A549 (cell line): Measurements from ENCODE around the gene FASLG. TPM values are rescaled to one million over a fixed set of nuclear protein-coding genes. Genes with fewer than 3 reads are reported as not detected.

ENCODE experiments used
- ATAC-seq, 2 experiments: fragments of 200-7000 bp in 1 of 2; fragments of >200 bp in 1 of 2; cut with Nextera tagmentation in 1 of 2; cut with Tn5 transposase in 1 of 2; 3 replicates each; pipeline versions ENCODE4 v1.8.0 to v1.9.1; 2018 to 2020; ENCODE audit warnings: mild to moderate bottlenecking in 1 of 2, moderate library complexity in 1 of 2
- CTCF ChIA-PET: fragments of 300-600 bp; sonication (Branson Sonifier 250); formaldehyde crosslinking; extraction: SDS; loops from one replicate; lab custom pipeline; 2021; ENCODE audit warnings: antibody characterized with exemption, inconsistent platforms; lab: Yijun Ruan, JAX
- POLR2A ChIA-PET: fragments of 350-600 bp; formaldehyde crosslinking; extraction: SDS; loops from one replicate; lab custom pipeline; 2021; ENCODE audit warnings: antibody characterized with exemption, inconsistent platforms; lab: Yijun Ruan, JAX
- DNase-seq, 2 experiments: peaks; one replicate each; pipeline versions ENCODE4 v3.0.0 to v3.0.0-alpha.2; 2011 to 2016; ENCODE audit warnings: low read depth in 1 of 2, low spot score in 1 of 2
- FAIRE-seq: peaks from 2 replicates; lab custom pipeline; 2011; peaks lifted over from hg19 to GRCh38; lab: Jason Lieb, UNC
- H3K27ac ChIP-seq, 2 experiments: fragments of >200 bp; sonication (Bioruptor Twin); formaldehyde crosslinking; 3 replicates each; pipeline ENCODE4 v1.5.1; 2016 to 2017
- H3K4me1 ChIP-seq: fragments of >200 bp; sonication (Bioruptor Twin); formaldehyde crosslinking; 3 replicates; pipeline ENCODE4 v1.6.1; 2016
- H3K4me2 ChIP-seq: fragments of >200 bp; sonication (Bioruptor Twin); formaldehyde crosslinking; 3 replicates; pipeline ENCODE4 v1.6.1; 2016
- H3K4me3 ChIP-seq: fragments of >200 bp; sonication (Bioruptor Twin); formaldehyde crosslinking; 3 replicates; pipeline ENCODE4 v1.5.1; 2016
- H3K9me3 ChIP-seq: fragments of >200 bp; sonication (Bioruptor Twin); formaldehyde crosslinking; 3 replicates; pipeline ENCODE4 v1.6.1; 2016
- ATOH8 ChIP-seq: fragments of 250-450 bp; sonication (Bioruptor Pico); IDR thresholded peaks from 2 replicates; pipeline ENCODE4 v1.5.0; 2020; ENCODE audit warnings: low read depth, mild to moderate bottlenecking, moderate library complexity
- BCL3 ChIP-seq: fragments of >200 bp; sonication (Bioruptor Twin); formaldehyde crosslinking; IDR thresholded peaks from 3 replicates; pipeline ENCODE4 v1.6.1; 2016
- CBX2 ChIP-seq: fragments of 200-600 bp; sonication (generic); IDR thresholded peaks from 2 replicates; pipeline ENCODE4 v1.6.1; 2016; ENCODE audit warnings: low read depth, mild to moderate bottlenecking, borderline replicate concordance
- CBX8 ChIP-seq: fragments of 200-600 bp; sonication (generic); IDR thresholded peaks from 2 replicates; pipeline ENCODE4 v1.6.1; 2016
- CEBPB ChIP-seq, 2 experiments: fragments of >200 bp in 1 of 2; sonication (Bioruptor Twin) in 1 of 2; formaldehyde crosslinking in 1 of 2; IDR thresholded peaks; 2 replicates each; pipeline ENCODE4 v1.6.1; 2012 to 2016
- CHD2 ChIP-seq: fragments of 150-350 bp; IDR thresholded peaks from 2 replicates; pipeline ENCODE4 v1.6.1; 2014; ENCODE audit warnings: low read length; ENCODE audit not compliant: partially characterized antibody
- CHD4 ChIP-seq: fragments of 200-600 bp; sonication (generic); IDR thresholded peaks from 2 replicates; pipeline ENCODE4 v1.6.1; 2016; ENCODE audit warnings: antibody characterized with exemption, mild to moderate bottlenecking, borderline replicate concordance
- EHF ChIP-seq: fragments of 250-450 bp; sonication (Bioruptor Pico); IDR thresholded peaks from 2 replicates; pipeline ENCODE4 v1.5.0; 2020; ENCODE audit warnings: mild to moderate bottlenecking
- EHMT2 ChIP-seq: fragments of 200-600 bp; sonication (generic); IDR thresholded peaks from 2 replicates; pipeline ENCODE4 v1.6.1; 2016; ENCODE audit warnings: antibody characterized with exemption, low read depth, mild to moderate bottlenecking, moderate library complexity
- EP300 ChIP-seq, 2 experiments: fragments of >200 bp; sonication (Bioruptor Twin); formaldehyde crosslinking; IDR thresholded peaks; 2 replicates in 1 of 2; 3 replicates in 1 of 2; pipeline ENCODE4 v1.6.1; 2016 to 2017
- FOSB ChIP-seq: fragments of 250-450 bp; sonication (Bioruptor Pico); IDR thresholded peaks from 2 replicates; pipeline ENCODE4 v1.5.0; 2020; ENCODE audit warnings: mild to moderate bottlenecking, moderate library complexity
- FOSL2 ChIP-seq, 2 experiments: fragments of 450-650 bp in 1 of 2; fragments of >200 bp in 1 of 2; sonication (Bioruptor Twin) in 1 of 2; formaldehyde crosslinking; IDR thresholded peaks; 2 replicates each; pipeline versions ENCODE4 v1.5.0 to v1.6.1; 2016 to 2020; ENCODE audit warnings: mild to moderate bottlenecking in 1 of 2, moderate library complexity in 1 of 2
- FOXS1 ChIP-seq: fragments of 250-450 bp; sonication (Bioruptor Pico); IDR thresholded peaks from 2 replicates; pipeline ENCODE4 v1.5.0; 2020; ENCODE audit warnings: mild to moderate bottlenecking, moderate library complexity
- GATA3 ChIP-seq: IDR thresholded peaks from 2 replicates; pipeline ENCODE4 v1.6.1; 2012; ENCODE audit warnings: borderline replicate concordance
- HDAC2 ChIP-seq: fragments of 200-600 bp; sonication (generic); IDR thresholded peaks from 2 replicates; pipeline ENCODE4 v1.6.1; 2016
- HES2 ChIP-seq: fragments of >200 bp; sonication (Bioruptor Twin); formaldehyde crosslinking; IDR thresholded peaks from 2 replicates; pipeline ENCODE4 v1.6.1; 2016
- HEYL ChIP-seq: fragments of 250-450 bp; sonication (Bioruptor Pico); IDR thresholded peaks from 2 replicates; pipeline ENCODE4 v1.8.0; 2021; ENCODE audit warnings: mild to moderate bottlenecking, moderate library complexity
- HOXA7 ChIP-seq: fragments of 250-450 bp; sonication (Bioruptor Pico); IDR thresholded peaks from 2 replicates; pipeline ENCODE4 v1.5.0; 2020; ENCODE audit warnings: mild to moderate bottlenecking, moderate library complexity
- HOXB13 ChIP-seq: fragments of 250-450 bp; sonication (Bioruptor Pico); IDR thresholded peaks from 2 replicates; pipeline ENCODE4 v1.5.0; 2020; ENCODE audit warnings: low read depth, mild to moderate bottlenecking, moderate library complexity
- HOXB5 ChIP-seq: fragments of 250-450 bp; sonication (Bioruptor Pico); IDR thresholded peaks from 2 replicates; pipeline ENCODE4 v1.5.0; 2020; ENCODE audit warnings: mild to moderate bottlenecking, moderate library complexity
- JUNB ChIP-seq: fragments of >200 bp; sonication (Bioruptor Twin); formaldehyde crosslinking; IDR thresholded peaks from 2 replicates; pipeline ENCODE4 v1.6.1; 2016
- KDM1A ChIP-seq: fragments of 200-600 bp; sonication (generic); IDR thresholded peaks from 2 replicates; pipeline ENCODE4 v1.6.1; 2016; ENCODE audit warnings: low read depth, mild to moderate bottlenecking
- KDM5A ChIP-seq: fragments of 200-600 bp; sonication (generic); IDR thresholded peaks from 2 replicates; pipeline ENCODE4 v1.6.1; 2016; ENCODE audit warnings: antibody characterized with exemption, mild to moderate bottlenecking
- MAX ChIP-seq: IDR thresholded peaks from 2 replicates; pipeline ENCODE4 v1.6.1; 2012
- MAZ ChIP-seq: fragments of 150-350 bp; IDR thresholded peaks from 2 replicates; pipeline ENCODE4 v1.6.1; 2014; ENCODE audit warnings: antibody characterized with exemption, low read depth, low read length, borderline replicate concordance
- NPAS2 ChIP-seq: fragments of 250-450 bp; sonication (Bioruptor Pico); IDR thresholded peaks from 2 replicates; pipeline ENCODE4 v1.8.0; 2022; ENCODE audit warnings: mild to moderate bottlenecking, moderate library complexity, borderline replicate concordance
- NR3C1 ChIP-seq: fragments of >200 bp; sonication (Bioruptor Twin); formaldehyde crosslinking; IDR thresholded peaks from 3 replicates; pipeline ENCODE4 v1.6.1; 2017
- PBX3 ChIP-seq: IDR thresholded peaks from 2 replicates; pipeline ENCODE4 v1.6.1; 2012
- POLR2A ChIP-seq: IDR thresholded peaks from 2 replicates; pipeline ENCODE4 v1.6.1; 2012; ENCODE audit warnings: mild to moderate bottlenecking, low read length
- RARB ChIP-seq: fragments of 250-450 bp; sonication (Bioruptor Pico); IDR thresholded peaks from 2 replicates; pipeline ENCODE4 v1.8.0; 2021; ENCODE audit warnings: mild to moderate bottlenecking, moderate library complexity
- TFCP2L1 ChIP-seq: fragments of 250-450 bp; sonication (Bioruptor Pico); IDR thresholded peaks from 2 replicates; pipeline ENCODE4 v1.5.0; 2021; ENCODE audit warnings: mild to moderate bottlenecking
- ZC3H11A ChIP-seq: fragments of 450-650 bp; IDR thresholded peaks from 2 replicates; pipeline ENCODE4 v1.6.1; 2014; ENCODE audit warnings: antibody characterized with exemption, mild to moderate bottlenecking
- ZNF302 ChIP-seq: fragments of 250-450 bp; sonication (Bioruptor Pico); IDR thresholded peaks from 2 replicates; pipeline ENCODE4 v1.9.0; 2021; ENCODE audit warnings: inconsistent platforms, mild to moderate bottlenecking, moderate library complexity
- ZSCAN20 ChIP-seq: fragments of 250-450 bp; sonication (Bioruptor Pico); IDR thresholded peaks from 2 replicates; pipeline ENCODE4 v1.8.0; 2022; ENCODE audit warnings: mild to moderate bottlenecking, moderate library complexity
- WGBS: methylation state at CpG from one replicate; pipeline ENCODE4 v1.1.6; 2017; ENCODE audit errors: missing lambda C conversion rate; 5-methylcytosine and 5-hydroxymethylcytosine counted together
- polyA plus RNA-seq, 4 experiments: library from polyadenylated mRNA; depleted of rRNA in 3 of 4; stranded (reverse); fragments of >200 nt; fragmentation: RNase III in 1 of 4; extraction: RNeasy Plus Mini Kit Qiagen cat#74134 plus additional on column Dnase treatment in 1 of 4; gene quantifications; 2 replicates in 3 of 4; 3 replicates in 1 of 4; pipeline ENCODE4 v1.2.3, GENCODE V29; 2011 to 2017

Gene FASLG
- polyA plus RNA-seq, 2 of the 4 experiments (the other 2 are of a cell fraction): not detected

GRCh38 chr1:172630056-172630818, 28.7 kb upstream of the FASLG start:
- peak overlapping the region; percentile 75 for H3K4me2 ChIP-seq
- TF ChIP-seq FOSL2 (IDR thresholded peaks at IDR 0.05) (peak; percentile 31; the same call in 1 of the 2 replicates), FOSL2 (CRISPR knock-in tag; IDR thresholded peaks at IDR 0.05) (peak; percentile 67), MAX (no peak), PBX3 (no peak), ZNF302 (CRISPR knock-in tag) (no peak), RARB (CRISPR knock-in tag) (no peak), TFCP2L1 (CRISPR knock-in tag) (no peak), MAZ (no peak), ZC3H11A (no peak), CBX2 (no peak), HDAC2 (no peak), CHD4 (no peak), CEBPB (IDR thresholded peaks at IDR 0.05) (peak; percentile 55 to 77; a peak in 3 of 4 replicates), NR3C1 (no peak), HES2 (no peak), EP300 (IDR thresholded peaks at IDR 0.05) (no peak), HEYL (CRISPR knock-in tag) (no peak), NPAS2 (CRISPR knock-in tag) (no peak), EHF (CRISPR knock-in tag) (no peak), FOSB (CRISPR knock-in tag) (no peak), CBX8 (no peak), JUNB (peak; percentile 32; the same call in 1 of the 2 replicates), KDM5A (no peak), CHD2 (no peak), KDM1A (no peak)
- WGBS: 37% methylated on average over 11 of the region's 11 CpGs
- ChIA-PET CTCF (interaction anchor here (0.9 to 2.8 kb wide), 5 partner anchors 9 to 186 kb away, joined by 3 to 10 read pairs (median 3); no protein-coding TSS in a partner anchor), POLR2A (interaction anchor here (0.6 kb wide), 1 partner anchor 1224 kb away, joined by 4 read pairs; no protein-coding TSS in a partner anchor)
- peak; percentile 74 to 78 for ATAC-seq
- H3K9me3 ChIP-seq: no peaks in the 10 kb centered on the region
- no peak for FAIRE-seq
- H3K27ac ChIP-seq: peak overlapping the region; percentile 76 to 83
- H3K4me3 ChIP-seq: 0 out of 3 replicates have a peak overlapping the region, but pooled peaks have one; percentile 2
- H3K4me1 ChIP-seq: peaks cover 26% of the 10 kb centered on the region
- peak in 1 of 2 experiments; percentile 54 for DNase-seq

- peak; percentile 41 to 49; a peak in 4 of 6 replicates for ATAC-seq
- TF ChIP-seq HEYL (CRISPR knock-in tag): peak; percentile 81
- TF ChIP-seq POLR2A: no peak
- TF ChIP-seq HOXB5 (CRISPR knock-in tag): peak; percentile 93
- TF ChIP-seq ZSCAN20 (CRISPR knock-in tag): peak; percentile 86
- peak; percentile 96 for TF ChIP-seq ZNF302 (CRISPR knock-in tag)
- peak; percentile 81; the same call in 1 of the 2 replicates for TF ChIP-seq HOXA7 (CRISPR knock-in tag)
- 0 out of 2 replicates have a peak, but pooled peaks have one; percentile 67 for TF ChIP-seq RARB (CRISPR knock-in tag)
- TF ChIP-seq ATOH8: peak; percentile 95
- TF ChIP-seq EHMT2: no peak
- TF ChIP-seq GATA3: 0 out of 2 replicates have a peak, but pooled peaks have one; percentile 9
- TF ChIP-seq TFCP2L1 (CRISPR knock-in tag): no peak
- TF ChIP-seq HOXB13: peak; percentile 97; the same call in 1 of the 2 replicates
- peak; percentile 76; the same call in 1 of the 2 replicates for TF ChIP-seq FOXS1 (CRISPR knock-in tag)
- peak; percentile 94 for TF ChIP-seq EHF (CRISPR knock-in tag)
- peak; percentile 65; the same call in 1 of the 2 replicates for TF ChIP-seq NPAS2 (CRISPR knock-in tag)
- TF ChIP-seq BCL3: no peak
- Histone ChIP-seq H3K4me3 (no peak overlapping the region), H3K27ac (peak overlapping the region; percentile 76 to 83), H3K9me3 (no peaks in the 10 kb centered on the region), H3K4me1 (peaks cover 26% of the 10 kb centered on the region), H3K4me2 (peak overlapping the region; percentile 75)
- peak in 1 of 2 experiments; percentile 33 for DNase-seq
- FAIRE-seq: no peak
- WGBS: 5% methylated on average over 3 of the region's 3 CpGs
- CTCF ChIA-PET: interaction anchor here (0.8 to 2.8 kb wide), 6 partner anchors 9 to 186 kb away, joined by 3 to 10 read pairs (median 3); no protein-coding TSS in a partner anchor
- POLR2A ChIA-PET: no interaction called here
These were observed 28.0 kb upstream of the FASLG start for GRCh38 chr1:172630868-172631267.
